HEK293 (cell line): ENCODE data around the gene FBRSL1.

ENCODE experiments used
- CTCF ChIA-PET: fragments of 350-600 bp; formaldehyde crosslinking; extraction: SDS; loops from one replicate; lab custom pipeline; 2021; ENCODE audit warnings: antibody characterized with exemption; lab: Yijun Ruan, JAX
- POLR2A ChIA-PET: fragments of 300-600 bp; formaldehyde crosslinking; extraction: SDS; loops from one replicate; lab custom pipeline; 2020; ENCODE audit warnings: antibody characterized with exemption, inconsistent platforms; lab: Yijun Ruan, JAX
- H3K27ac ChIP-seq: fragments of 200-500 bp; sonication (Bioruptor generic); 2 replicates; pipeline ENCODE4 v1.5.1; 2014; ENCODE audit warnings: low read depth, low read length, control low read depth, inconsistent platforms; ENCODE audit errors: extremely low read depth
- H3K36me3 ChIP-seq, 2 experiments: fragments of 200-500 bp in 1 of 2; sonication (Bioruptor generic) in 1 of 2; 1 replicate in 1 of 2; 2 replicates in 1 of 2; pipeline ENCODE4 v1.5.1; 2014 to 2017; ENCODE audit warnings: inconsistent platforms in 2 of 2, low read length in 2 of 2; ENCODE audit not compliant: control insufficient read depth in 2 of 2, insufficient read depth in 1 of 2
- H3K4me1 ChIP-seq: fragments of 200-500 bp; sonication (Bioruptor generic); 2 replicates; pipeline ENCODE4 v1.5.1; 2014; ENCODE audit warnings: mild to moderate bottlenecking, low read length, inconsistent platforms; ENCODE audit not compliant: control insufficient read depth, insufficient read depth
- H3K4me3 ChIP-seq: 2 replicates; pipeline ENCODE4 v1.5.1; 2011; ENCODE audit warnings: low read depth, mild to moderate bottlenecking, control low read depth, low read length, moderate library complexity
- H3K9me3 ChIP-seq: fragments of 200-500 bp; sonication (Bioruptor generic); 2 replicates; pipeline ENCODE4 v1.5.1; 2014; ENCODE audit warnings: low read depth, low read length, inconsistent platforms; ENCODE audit not compliant: control insufficient read depth, insufficient read depth
- GLIS1 ChIP-seq: fragments of 450-650 bp; formaldehyde crosslinking; IDR thresholded peaks from 2 replicates; pipeline ENCODE4 v1.5.1; 2016; ENCODE audit warnings: missing biosample characterization, missing genetic modification characterization
- HOXD13 ChIP-seq: sonication (generic); formaldehyde crosslinking; IDR thresholded peaks from 2 replicates; pipeline ENCODE4 v1.8.0; 2022; ENCODE audit warnings: missing genetic modification reagents, borderline replicate concordance
- KLF10 ChIP-seq: fragments of 450-650 bp; IDR thresholded peaks from 2 replicates; pipeline ENCODE4 v1.5.1; 2018; ENCODE audit warnings: missing biosample characterization, mild to moderate bottlenecking, missing genetic modification characterization
- KLF8 ChIP-seq: fragments of 450-650 bp; formaldehyde crosslinking; IDR thresholded peaks from 2 replicates; pipeline ENCODE4 v1.5.1; 2016; ENCODE audit warnings: missing biosample characterization, missing genetic modification characterization
- ZBTB8A ChIP-seq: fragments of 450-650 bp; formaldehyde crosslinking; IDR thresholded peaks from 2 replicates; pipeline ENCODE4 v1.5.1; 2016; ENCODE audit warnings: missing biosample characterization, missing genetic modification characterization
- ZEB2 ChIP-seq: fragments of 450-650 bp; formaldehyde crosslinking; IDR thresholded peaks from 2 replicates; pipeline ENCODE4 v1.5.1; 2016; ENCODE audit warnings: missing biosample characterization, missing genetic modification characterization
- ZFHX2 ChIP-seq: fragments of 450-650 bp; formaldehyde crosslinking; conservative IDR thresholded peaks from 2 replicates; pipeline ENCODE4 v1.5.1; 2016; ENCODE audit warnings: missing biosample characterization, missing genetic modification characterization
- ZIC2 ChIP-seq: fragments of 450-650 bp; formaldehyde crosslinking; IDR thresholded peaks from 2 replicates; pipeline ENCODE4 v1.5.1; 2016; ENCODE audit warnings: missing biosample characterization, missing genetic modification characterization
- ZNF10 ChIP-seq: fragments of 450-650 bp; formaldehyde crosslinking; IDR thresholded peaks from 2 replicates; pipeline ENCODE4 v1.5.1; 2017; ENCODE audit warnings: missing biosample characterization, missing genetic modification characterization
- ZNF155 ChIP-seq: fragments of 450-650 bp; formaldehyde crosslinking; IDR thresholded peaks from 2 replicates; pipeline ENCODE4 v1.5.1; 2016; ENCODE audit warnings: missing biosample characterization, missing genetic modification characterization
- ZNF175 ChIP-seq: fragments of 450-650 bp; formaldehyde crosslinking; IDR thresholded peaks from 2 replicates; pipeline ENCODE4 v1.5.1; 2016; ENCODE audit warnings: missing biosample characterization, missing genetic modification characterization
- ZNF2 ChIP-seq: fragments of 450-650 bp; formaldehyde crosslinking; IDR thresholded peaks from 2 replicates; pipeline ENCODE4 v1.5.1; 2016; ENCODE audit warnings: missing biosample characterization, missing genetic modification characterization
- ZNF214 ChIP-seq: fragments of 450-650 bp; formaldehyde crosslinking; IDR thresholded peaks from 2 replicates; pipeline ENCODE4 v1.5.1; 2017; ENCODE audit warnings: missing biosample characterization, mild to moderate bottlenecking, missing genetic modification characterization, borderline replicate concordance
- ZNF221 ChIP-seq: fragments of 450-650 bp; formaldehyde crosslinking; IDR thresholded peaks from 2 replicates; pipeline ENCODE4 v1.5.1; 2017; ENCODE audit warnings: missing biosample characterization, missing genetic modification characterization, borderline replicate concordance
- ZNF341 ChIP-seq: fragments of 450-650 bp; formaldehyde crosslinking; IDR thresholded peaks from 2 replicates; pipeline ENCODE4; 2016; ENCODE audit warnings: low read depth, missing biosample characterization, missing genetic modification characterization
- ZNF48 ChIP-seq: fragments of 450-650 bp; formaldehyde crosslinking; IDR thresholded peaks from 2 replicates; pipeline ENCODE4 v1.5.1; 2016; ENCODE audit warnings: missing biosample characterization, missing genetic modification characterization
- ZNF555 ChIP-seq: fragments of 450-650 bp; formaldehyde crosslinking; conservative IDR thresholded peaks from 2 replicates; pipeline ENCODE4 v1.5.1; 2017; ENCODE audit warnings: missing biosample characterization, mild to moderate bottlenecking, missing genetic modification characterization, inconsistent platforms
- ZNF561 ChIP-seq: fragments of 450-650 bp; IDR thresholded peaks from 2 replicates; pipeline ENCODE4 v1.5.1; 2018; ENCODE audit warnings: missing biosample characterization, missing genetic modification characterization, borderline replicate concordance
- ZNF571 ChIP-seq: fragments of 450-650 bp; formaldehyde crosslinking; IDR thresholded peaks from 2 replicates; pipeline ENCODE4 v1.5.0; 2017; ENCODE audit warnings: missing biosample characterization, missing genetic modification characterization
- ZNF596 ChIP-seq: fragments of 450-650 bp; IDR thresholded peaks from 2 replicates; pipeline ENCODE4 v1.5.0; 2018; ENCODE audit warnings: missing biosample characterization, mild to moderate bottlenecking, missing genetic modification characterization, moderate library complexity
- ZNF621 ChIP-seq: fragments of 450-650 bp; formaldehyde crosslinking; IDR thresholded peaks from 2 replicates; pipeline ENCODE4 v1.5.1; 2017; ENCODE audit warnings: missing biosample characterization, missing genetic modification characterization
- ZNF670 ChIP-seq: fragments of 450-650 bp; formaldehyde crosslinking; IDR thresholded peaks from 2 replicates; pipeline ENCODE4 v1.5.1; 2016; ENCODE audit warnings: missing biosample characterization, missing genetic modification characterization, low read depth
- TF ChIP-seq, protein P1 (sequence below): fragments of 450-650 bp; formaldehyde crosslinking; IDR thresholded peaks from 2 replicates; pipeline ENCODE4; 2016; ENCODE audit warnings: missing biosample characterization, missing genetic modification characterization
- TF ChIP-seq, protein P2 (sequence below): fragments of 450-650 bp; IDR thresholded peaks from 2 replicates; pipeline ENCODE4 v1.5.1; 2018; ENCODE audit warnings: missing biosample characterization, mild to moderate bottlenecking, missing genetic modification characterization
- TF ChIP-seq, protein P3 (sequence below): fragments of 450-650 bp; formaldehyde crosslinking; IDR thresholded peaks from 2 replicates; pipeline ENCODE4 v1.5.1; 2016; ENCODE audit warnings: missing biosample characterization, missing genetic modification characterization
- TF ChIP-seq, protein P4 (sequence below): fragments of 450-650 bp; formaldehyde crosslinking; optimal IDR thresholded peaks from 2 replicates; pipeline ENCODE3; 2016; ENCODE audit warnings: missing biosample characterization, mild to moderate bottlenecking, missing genetic modification characterization
- TF ChIP-seq, protein P5 (sequence below): fragments of 450-650 bp; formaldehyde crosslinking; IDR thresholded peaks from 2 replicates; pipeline ENCODE4 v1.5.1; 2016; ENCODE audit warnings: missing biosample characterization, missing genetic modification characterization, borderline replicate concordance
- TF ChIP-seq, protein P6 (sequence below): fragments of 450-650 bp; formaldehyde crosslinking; IDR thresholded peaks from 2 replicates; pipeline ENCODE4 v1.5.1; 2017; ENCODE audit warnings: missing biosample characterization, missing genetic modification characterization
- TF ChIP-seq, protein P7 (sequence below): fragments of 450-650 bp; formaldehyde crosslinking; IDR thresholded peaks from 2 replicates; pipeline ENCODE4 v1.5.1; 2016; ENCODE audit warnings: missing biosample characterization, missing genetic modification characterization

FBRSL1 gene

DNA sequence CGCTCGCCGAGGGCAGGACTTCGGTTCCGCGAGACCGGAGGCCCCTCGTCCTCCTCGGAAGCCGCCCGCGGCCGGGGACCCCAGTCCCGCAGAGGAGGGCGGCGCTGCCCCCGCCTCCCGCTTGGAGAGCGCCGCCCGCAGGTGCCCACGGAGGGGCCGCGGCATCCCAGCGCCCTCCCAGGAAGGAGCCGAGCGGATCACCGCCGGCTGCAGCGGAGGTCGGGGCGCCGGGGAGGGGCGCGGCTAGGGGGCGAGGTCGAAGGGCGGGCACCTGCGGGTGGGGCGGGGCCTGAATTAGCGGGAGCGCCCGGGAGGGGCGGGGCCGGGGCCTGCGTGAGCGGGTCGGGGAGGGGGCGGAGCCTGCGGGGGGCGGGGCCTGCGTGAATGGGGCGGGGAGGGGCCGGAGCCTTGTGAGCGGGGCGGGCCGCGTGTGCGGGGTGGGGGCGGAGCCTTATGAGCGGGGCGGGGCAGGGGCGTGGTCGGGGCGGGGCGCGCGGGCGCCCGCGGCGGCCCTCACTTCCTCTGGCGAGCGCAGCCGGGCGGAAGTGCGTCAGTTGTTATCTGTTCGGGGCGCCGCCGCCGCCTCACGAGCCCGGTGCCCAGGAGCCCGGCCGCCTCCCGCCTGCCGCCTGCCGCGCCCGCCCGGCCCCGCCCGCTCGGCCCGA lies at the start of gene FBRSL1:
FBRSL1 (plus strand) TSS at position 550 of the 665 bp plus-strand sequence.
- H3K9me3 ChIP-seq: no peaks in the 10 kb centered on the region
- peaks cover 0 to 17% of the 10 kb centered on the region in 2 experiments; a peak in 1 of 3 replicates for H3K36me3 ChIP-seq
- ChIA-PET POLR2A (no interaction called here), CTCF (no interaction called here)
- peak within 1 kb of the TSS; percentile 71 for H3K4me3 ChIP-seq
- H3K27ac ChIP-seq: peak within 1 kb of the TSS; percentile 45; the same call in 1 of the 2 replicates
- H3K4me1 ChIP-seq: peaks cover 3% of the 10 kb centered on the region; the same call in 1 of the 2 replicates
- TF ChIP-seq ZFHX2 (0 out of 2 replicates have a peak, but pooled peaks have one; percentile 20), ZNF221 (tag by site-specific recombination) (no peak), HOXD13 (CRISPR knock-in tag) (no peak), GLIS1 (tag by site-specific recombination) (peak; percentile 75), ZNF214 (tag by site-specific recombination) (no peak), KLF10 (tag by site-specific recombination) (0 out of 2 replicates have a peak, but pooled peaks have one; percentile 56), ZEB2 (tag by site-specific recombination) (no peak), ZNF561 (tag by site-specific recombination) (no peak), ZNF670 (tag by site-specific recombination) (no peak), ZNF596 (tag by site-specific recombination) (no peak), ZNF341 (tag by site-specific recombination) (no peak), ZNF10 (tag by site-specific recombination) (no peak), ZNF155 (no peak), ZNF621 (tag by site-specific recombination) (no peak), ZNF48 (tag by site-specific recombination) (no peak), ZNF555 (no peak), ZNF2 (tag by site-specific recombination) (no peak), ZNF571 (tag by site-specific recombination) (no peak), ZIC2 (tag by site-specific recombination) (peak; percentile 43), ZBTB8A (tag by site-specific recombination) (0 out of 2 replicates have a peak, but pooled peaks have one; percentile 36), KLF8 (tag by site-specific recombination) (no peak), ZNF175 (no peak)
- TF ChIP-seq, protein P1, sequence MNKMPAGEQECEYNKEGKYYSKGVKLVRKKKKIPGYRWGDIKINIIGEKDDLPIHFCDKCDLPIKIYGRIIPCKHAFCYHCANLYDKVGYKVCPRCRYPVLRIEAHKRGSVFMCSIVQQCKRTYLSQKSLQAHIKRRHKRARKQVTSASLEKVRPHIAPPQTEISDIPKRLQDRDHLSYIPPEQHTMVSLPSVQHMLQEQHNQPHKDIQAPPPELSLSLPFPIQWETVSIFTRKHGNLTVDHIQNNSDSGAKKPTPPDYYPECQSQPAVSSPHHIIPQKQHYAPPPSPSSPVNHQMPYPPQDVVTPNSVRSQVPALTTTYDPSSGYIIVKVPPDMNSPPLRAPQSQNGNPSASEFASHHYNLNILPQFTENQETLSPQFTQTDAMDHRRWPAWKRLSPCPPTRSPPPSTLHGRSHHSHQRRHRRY: no peak
- TF ChIP-seq, protein P2, sequence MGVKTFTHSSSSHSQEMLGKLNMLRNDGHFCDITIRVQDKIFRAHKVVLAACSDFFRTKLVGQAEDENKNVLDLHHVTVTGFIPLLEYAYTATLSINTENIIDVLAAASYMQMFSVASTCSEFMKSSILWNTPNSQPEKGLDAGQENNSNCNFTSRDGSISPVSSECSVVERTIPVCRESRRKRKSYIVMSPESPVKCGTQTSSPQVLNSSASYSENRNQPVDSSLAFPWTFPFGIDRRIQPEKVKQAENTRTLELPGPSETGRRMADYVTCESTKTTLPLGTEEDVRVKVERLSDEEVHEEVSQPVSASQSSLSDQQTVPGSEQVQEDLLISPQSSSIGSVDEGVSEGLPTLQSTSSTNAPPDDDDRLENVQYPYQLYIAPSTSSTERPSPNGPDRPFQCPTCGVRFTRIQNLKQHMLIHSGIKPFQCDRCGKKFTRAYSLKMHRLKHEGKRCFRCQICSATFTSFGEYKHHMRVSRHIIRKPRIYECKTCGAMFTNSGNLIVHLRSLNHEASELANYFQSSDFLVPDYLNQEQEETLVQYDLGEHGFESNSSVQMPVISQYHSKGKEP (tag by site-specific recombination): no peak
- TF ChIP-seq, protein P3, sequence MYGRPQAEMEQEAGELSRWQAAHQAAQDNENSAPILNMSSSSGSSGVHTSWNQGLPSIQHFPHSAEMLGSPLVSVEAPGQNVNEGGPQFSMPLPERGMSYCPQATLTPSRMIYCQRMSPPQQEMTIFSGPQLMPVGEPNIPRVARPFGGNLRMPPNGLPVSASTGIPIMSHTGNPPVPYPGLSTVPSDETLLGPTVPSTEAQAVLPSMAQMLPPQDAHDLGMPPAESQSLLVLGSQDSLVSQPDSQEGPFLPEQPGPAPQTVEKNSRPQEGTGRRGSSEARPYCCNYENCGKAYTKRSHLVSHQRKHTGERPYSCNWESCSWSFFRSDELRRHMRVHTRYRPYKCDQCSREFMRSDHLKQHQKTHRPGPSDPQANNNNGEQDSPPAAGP (tag by site-specific recombination): no peak
- TF ChIP-seq, protein P4, sequence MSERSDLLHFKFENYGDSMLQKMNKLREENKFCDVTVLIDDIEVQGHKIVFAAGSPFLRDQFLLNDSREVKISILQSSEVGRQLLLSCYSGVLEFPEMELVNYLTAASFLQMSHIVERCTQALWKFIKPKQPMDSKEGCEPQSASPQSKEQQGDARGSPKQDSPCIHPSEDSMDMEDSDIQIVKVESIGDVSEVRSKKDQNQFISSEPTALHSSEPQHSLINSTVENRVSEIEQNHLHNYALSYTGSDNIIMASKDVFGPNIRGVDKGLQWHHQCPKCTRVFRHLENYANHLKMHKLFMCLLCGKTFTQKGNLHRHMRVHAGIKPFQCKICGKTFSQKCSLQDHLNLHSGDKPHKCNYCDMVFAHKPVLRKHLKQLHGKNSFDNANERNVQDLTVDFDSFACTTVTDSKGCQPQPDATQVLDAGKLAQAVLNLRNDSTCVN (tag by site-specific recombination): peak; percentile 32
- TF ChIP-seq, protein P5, sequence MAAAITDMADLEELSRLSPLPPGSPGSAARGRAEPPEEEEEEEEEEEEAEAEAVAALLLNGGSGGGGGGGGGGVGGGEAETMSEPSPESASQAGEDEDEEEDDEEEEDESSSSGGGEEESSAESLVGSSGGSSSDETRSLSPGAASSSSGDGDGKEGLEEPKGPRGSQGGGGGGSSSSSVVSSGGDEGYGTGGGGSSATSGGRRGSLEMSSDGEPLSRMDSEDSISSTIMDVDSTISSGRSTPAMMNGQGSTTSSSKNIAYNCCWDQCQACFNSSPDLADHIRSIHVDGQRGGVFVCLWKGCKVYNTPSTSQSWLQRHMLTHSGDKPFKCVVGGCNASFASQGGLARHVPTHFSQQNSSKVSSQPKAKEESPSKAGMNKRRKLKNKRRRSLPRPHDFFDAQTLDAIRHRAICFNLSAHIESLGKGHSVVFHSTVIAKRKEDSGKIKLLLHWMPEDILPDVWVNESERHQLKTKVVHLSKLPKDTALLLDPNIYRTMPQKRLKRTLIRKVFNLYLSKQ: no peak
- TF ChIP-seq, protein P6, sequence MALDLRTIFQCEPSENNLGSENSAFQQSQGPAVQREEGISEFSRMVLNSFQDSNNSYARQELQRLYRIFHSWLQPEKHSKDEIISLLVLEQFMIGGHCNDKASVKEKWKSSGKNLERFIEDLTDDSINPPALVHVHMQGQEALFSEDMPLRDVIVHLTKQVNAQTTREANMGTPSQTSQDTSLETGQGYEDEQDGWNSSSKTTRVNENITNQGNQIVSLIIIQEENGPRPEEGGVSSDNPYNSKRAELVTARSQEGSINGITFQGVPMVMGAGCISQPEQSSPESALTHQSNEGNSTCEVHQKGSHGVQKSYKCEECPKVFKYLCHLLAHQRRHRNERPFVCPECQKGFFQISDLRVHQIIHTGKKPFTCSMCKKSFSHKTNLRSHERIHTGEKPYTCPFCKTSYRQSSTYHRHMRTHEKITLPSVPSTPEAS (tag by site-specific recombination): no peak
- TF ChIP-seq, protein P7, sequence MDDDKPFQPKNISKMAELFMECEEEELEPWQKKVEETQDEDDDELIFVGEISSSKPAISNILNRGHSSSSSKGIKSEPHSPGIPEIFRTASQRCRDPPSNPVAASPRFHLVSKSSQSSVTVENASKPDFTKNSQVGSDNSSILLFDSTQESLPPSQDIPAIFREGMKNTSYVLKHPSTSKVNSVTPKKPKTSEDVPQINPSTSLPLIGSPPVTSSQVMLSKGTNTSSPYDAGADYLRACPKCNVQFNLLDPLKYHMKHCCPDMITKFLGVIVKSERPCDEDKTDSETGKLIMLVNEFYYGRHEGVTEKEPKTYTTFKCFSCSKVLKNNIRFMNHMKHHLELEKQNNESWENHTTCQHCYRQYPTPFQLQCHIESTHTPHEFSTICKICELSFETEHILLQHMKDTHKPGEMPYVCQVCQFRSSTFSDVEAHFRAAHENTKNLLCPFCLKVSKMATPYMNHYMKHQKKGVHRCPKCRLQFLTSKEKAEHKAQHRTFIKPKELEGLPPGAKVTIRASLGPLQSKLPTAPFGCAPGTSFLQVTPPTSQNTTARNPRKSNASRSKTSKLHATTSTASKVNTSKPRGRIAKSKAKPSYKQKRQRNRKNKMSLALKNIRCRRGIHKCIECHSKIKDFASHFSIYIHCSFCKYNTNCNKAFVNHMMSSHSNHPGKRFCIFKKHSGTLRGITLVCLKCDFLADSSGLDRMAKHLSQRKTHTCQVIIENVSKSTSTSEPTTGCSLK (tag by site-specific recombination): no peak
